Neuronal stem cell (in vitro differentiated cells): ENCODE results near the gene LZTS3.
A peak's percentile ranks its signal among the peaks of the same experiment; 100 is the strongest.

ENCODE experiments used
- DNase-seq: peaks from one replicate; pipeline ENCODE4 v3.0.0-alpha.2; 2013; ENCODE audit warnings: low spot score
- H2AFZ ChIP-seq: one replicate; pipeline ENCODE4 v1.6.1; 2013; ENCODE audit warnings: mild to moderate bottlenecking, low read length, inconsistent platforms
- H2AK5ac ChIP-seq: 2 replicates; pipeline ENCODE4 v1.6.1; 2013; ENCODE audit warnings: low read depth, mild to moderate bottlenecking, inconsistent platforms, low read length, moderate library complexity, mixed read lengths
- H2BK120ac ChIP-seq: 2 replicates; pipeline ENCODE4 v1.6.1; 2013; ENCODE audit warnings: low read depth, mild to moderate bottlenecking, inconsistent platforms, low read length, moderate library complexity, mixed read lengths
- H2BK12ac ChIP-seq: one replicate; pipeline ENCODE4 v1.6.1; 2013; ENCODE audit warnings: low read length, inconsistent platforms
- H2BK15ac ChIP-seq: 2 replicates; pipeline ENCODE4 v1.6.1; 2013; ENCODE audit warnings: mild to moderate bottlenecking, low read length, inconsistent platforms, mixed read lengths
- H2BK5ac ChIP-seq: one replicate; pipeline ENCODE4 v1.6.1; 2013; ENCODE audit warnings: inconsistent platforms, mild to moderate bottlenecking, low read length, moderate library complexity
- H3K14ac ChIP-seq: one replicate; pipeline ENCODE4 v1.6.1; 2013; ENCODE audit warnings: low read length, inconsistent platforms
- H3K18ac ChIP-seq: 2 replicates; pipeline ENCODE4 v1.6.1; 2013; ENCODE audit warnings: low read length, inconsistent platforms
- H3K23ac ChIP-seq: 2 replicates; pipeline ENCODE4 v1.6.1; 2013; ENCODE audit warnings: low read depth, mild to moderate bottlenecking, mixed read lengths, low read length, inconsistent platforms; ENCODE audit not compliant: poor library complexity
- H3K27ac ChIP-seq: replicated peaks from 3 replicates; pipeline ENCODE4 v1.5.1; 2013; ENCODE audit warnings: low read length, inconsistent platforms
- H3K27me3 ChIP-seq, 3 experiments: 2 replicates each; pipeline ENCODE4 v1.6.1; 2013; ENCODE audit warnings: low read length in 3 of 3, mild to moderate bottlenecking in 2 of 3, inconsistent platforms in 1 of 3, low read depth in 1 of 3, mixed read lengths in 1 of 3, moderate library complexity in 1 of 3; ENCODE audit not compliant: control insufficient read depth in 3 of 3, insufficient read depth in 3 of 3
- H3K36me3 ChIP-seq, 2 donors: replicated peaks in 1 of 2; 2 replicates each; pipeline ENCODE4 v1.6.1; 2013; ENCODE audit warnings: low read length in 2 of 2; ENCODE audit not compliant: control insufficient read depth in 2 of 2, insufficient read depth in 2 of 2
- H3K4ac ChIP-seq: 2 replicates; pipeline ENCODE4 v1.6.1; 2013; ENCODE audit warnings: inconsistent platforms, mild to moderate bottlenecking, low read length, moderate library complexity
- H3K4me1 ChIP-seq, 2 donors: 1 replicate in 1 of 2; 2 replicates in 1 of 2; pipeline ENCODE4 v1.6.1; 2013; ENCODE audit warnings: low read length in 2 of 2, low read depth in 1 of 2; ENCODE audit not compliant: control insufficient read depth in 2 of 2, insufficient read depth in 1 of 2
- H3K4me2 ChIP-seq: one replicate; pipeline ENCODE4 v1.6.1; 2013; ENCODE audit warnings: mild to moderate bottlenecking, low read length, inconsistent platforms; ENCODE audit not compliant: insufficient read depth, poor library complexity, severe bottlenecking
- H3K4me3 ChIP-seq, 2 donors: 2 replicates each; pipeline ENCODE4 v1.5.1; 2013; ENCODE audit warnings: low read length in 2 of 2, mild to moderate bottlenecking in 2 of 2, inconsistent platforms in 1 of 2, moderate library complexity in 1 of 2
- H3K79me1 ChIP-seq: one replicate; pipeline ENCODE4 v1.6.1; 2013; ENCODE audit warnings: low read depth, mild to moderate bottlenecking, inconsistent platforms, low read length, moderate library complexity
- H3K9ac ChIP-seq: one replicate; pipeline ENCODE4 v1.6.1; 2013; ENCODE audit warnings: mild to moderate bottlenecking, low read depth, low read length, inconsistent platforms; ENCODE audit not compliant: poor library complexity
- H3K9me3 ChIP-seq, 2 donors: replicated peaks in 1 of 2; 2 replicates each; pipeline versions ENCODE3 to v1.6.1; 2013; ENCODE audit warnings: low read length in 2 of 2, mild to moderate bottlenecking in 2 of 2, inconsistent platforms in 1 of 2, low read depth in 1 of 2, mixed read lengths in 1 of 2, moderate library complexity in 1 of 2; ENCODE audit not compliant: control insufficient read depth in 2 of 2, insufficient read depth in 1 of 2
- H4K8ac ChIP-seq: one replicate; pipeline ENCODE4 v1.6.1; 2013; ENCODE audit warnings: low read depth, mild to moderate bottlenecking, inconsistent platforms, low read length, moderate library complexity
- H4K91ac ChIP-seq: one replicate; pipeline ENCODE4 v1.6.1; 2013; ENCODE audit warnings: low read length, low read depth, mild to moderate bottlenecking, inconsistent platforms; ENCODE audit not compliant: poor library complexity
- WGBS, 2 donors: extraction: QIAGEN DNeasy Blood & Tissue Kit; methylation state at CpG; one replicate each; pipeline ENCODE4 v1.1.7; 2013; ENCODE audit warnings: missing lambda C conversion rate in 2 of 2, mixed read lengths in 1 of 2; ENCODE audit not compliant: insufficient read length in 2 of 2, insufficient replicate concordance in 1 of 2; ENCODE audit errors: extremely low coverage in 2 of 2; 5-methylcytosine and 5-hydroxymethylcytosine counted together

LZTS3 gene

DNA sequence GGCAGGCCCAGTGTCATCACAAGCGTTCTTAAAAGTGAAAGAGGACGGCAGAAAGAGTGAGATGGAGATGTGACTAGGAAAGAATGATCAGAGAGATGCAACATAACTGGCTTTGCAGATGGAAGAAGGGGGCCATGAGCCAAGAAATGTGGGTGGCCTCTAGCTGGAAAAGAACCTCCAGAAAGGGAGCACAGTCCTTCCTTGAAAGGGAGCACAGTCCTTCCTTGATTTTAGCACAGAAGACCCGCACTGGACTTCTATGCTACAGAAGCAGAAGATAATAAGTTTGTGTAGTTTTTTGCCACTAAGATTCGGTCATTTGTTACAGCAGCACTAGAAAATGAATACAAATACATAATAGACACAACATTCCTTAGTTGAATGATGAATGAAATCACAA, 7.0 kb upstream of the LZTS3 start:
- no CpG with 5 or more reads among the region's 4 CpGs for WGBS, 2 donors
- Histone ChIP-seq H3K27ac (no peak overlapping the region), H3K4ac (no peak overlapping the region), H3K27me3 (no peaks in the 10 kb centered on the region), H2AK5ac (no peak overlapping the region), H2AFZ (no peak overlapping the region), H4K8ac (no peak overlapping the region), H3K36me3 (peaks cover 0 to 1% of the 10 kb centered on the region in 2 donors), H3K14ac (no peak overlapping the region), H3K79me1 (no peaks in the 10 kb centered on the region), H3K23ac (no peak overlapping the region), H3K9ac (no peak overlapping the region), H3K18ac (no peak overlapping the region), H3K4me1 (peaks cover 0 to 3% of the 10 kb centered on the region in 2 donors), H4K91ac (no peak overlapping the region), H2BK15ac (no peak overlapping the region), H2BK12ac (peak overlapping the region; percentile 41), H2BK5ac (no peak overlapping the region), H3K4me2 (no peak overlapping the region), H2BK120ac (no peak overlapping the region), H3K9me3 (no peaks in the 10 kb centered on the region), H3K4me3 (no peak overlapping the region)
- no peak for DNase-seq

DNA sequence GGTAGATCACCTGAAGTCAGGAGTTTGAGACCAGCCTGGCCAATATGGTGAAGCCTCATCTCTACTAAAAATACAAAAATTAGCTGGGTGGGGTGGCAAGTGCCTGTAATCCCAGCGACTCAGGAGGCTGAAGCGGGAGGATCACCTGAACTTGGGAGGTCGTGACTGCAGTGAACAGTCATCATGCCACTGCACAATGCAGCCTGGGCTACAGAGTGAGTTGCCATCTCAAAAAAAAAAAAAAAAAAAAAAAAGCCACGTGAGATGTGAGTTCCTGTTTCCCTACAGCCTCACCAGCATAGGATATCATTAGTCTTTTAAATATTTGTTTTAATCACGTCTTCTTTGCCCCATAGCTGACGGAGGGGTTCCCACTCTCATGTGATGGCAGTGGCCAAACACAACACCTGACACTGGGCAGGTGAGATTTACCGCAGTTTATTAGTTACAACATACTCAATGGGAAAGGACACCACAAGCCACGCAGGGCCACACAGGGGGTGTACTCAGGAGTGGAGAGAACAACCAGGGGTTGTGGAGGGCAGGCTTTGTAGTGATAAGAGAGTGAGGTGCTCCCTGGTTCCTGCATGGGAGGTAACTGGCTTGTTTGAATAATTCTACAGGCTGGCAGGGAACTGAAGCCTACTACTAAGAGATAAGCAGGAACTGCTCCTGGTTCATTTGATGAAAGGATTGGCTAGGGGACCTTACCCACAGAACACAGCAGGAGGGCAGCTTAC, 4.6 kb upstream of the LZTS3 start:
- Histone ChIP-seq H3K18ac (no peak overlapping the region), H4K8ac (no peak overlapping the region), H3K27me3 (no peaks in the 10 kb centered on the region), H3K36me3 (no peaks in the 10 kb centered on the region), H3K9me3 (no peaks in the 10 kb centered on the region), H3K23ac (no peak overlapping the region), H4K91ac (no peak overlapping the region), H2AFZ (no peak overlapping the region), H3K27ac (no peak overlapping the region), H3K4me3 (no peak overlapping the region), H2BK15ac (no peak overlapping the region), H3K4me2 (no peak overlapping the region), H2BK5ac (no peak overlapping the region), H3K4ac (no peak overlapping the region), H3K9ac (no peak overlapping the region), H3K4me1 (peaks cover 0 to 7% of the 10 kb centered on the region in 2 donors), H3K79me1 (no peaks in the 10 kb centered on the region), H3K14ac (no peak overlapping the region), H2BK120ac (no peak overlapping the region), H2AK5ac (no peak overlapping the region), H2BK12ac (no peak overlapping the region)
- no CpG with 5 or more reads among the region's 8 CpGs for WGBS, 2 donors
- no peak for DNase-seq

DNA sequence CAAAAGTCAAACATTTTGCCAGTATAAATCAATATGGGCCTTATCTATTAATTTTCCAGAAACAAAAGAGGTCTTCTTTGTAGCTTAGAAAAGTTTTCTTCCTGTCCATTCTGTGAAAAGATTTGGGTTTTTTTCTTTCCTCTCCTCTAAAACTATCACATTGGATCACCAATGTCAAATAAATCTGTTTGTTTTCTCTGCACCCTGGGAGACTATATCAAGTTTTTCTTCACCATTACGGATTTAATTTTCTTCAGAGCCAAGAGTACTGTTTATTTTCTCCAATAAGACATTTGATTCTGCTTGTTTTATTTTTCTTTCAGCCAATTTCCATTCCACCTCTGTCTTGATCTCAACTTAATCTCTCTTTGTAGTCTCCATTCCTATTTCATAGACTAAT, 1.9 kb upstream of the LZTS3 start:
- H3K9ac ChIP-seq, result no peak overlapping the region
- peaks cover 11% of the 10 kb centered on the region in 2 donors for H3K4me1 ChIP-seq
- H2AK5ac ChIP-seq, result no peak overlapping the region
- H4K91ac ChIP-seq, result no peak overlapping the region
- no peak overlapping the region for H2BK12ac ChIP-seq
- H3K79me1 ChIP-seq, result no peaks in the 10 kb centered on the region
- no peak overlapping the region for H3K14ac ChIP-seq
- no peak overlapping the region for H2BK15ac ChIP-seq
- no peak overlapping the region for H3K27ac ChIP-seq
- no peak overlapping the region for H2BK5ac ChIP-seq
- no peak overlapping the region for H4K8ac ChIP-seq
- no peak overlapping the region for H3K23ac ChIP-seq
- H3K36me3 ChIP-seq, result no peaks in the 10 kb centered on the region
- no peak overlapping the region for H2BK120ac ChIP-seq
- no peak overlapping the region for H3K4me2 ChIP-seq
- no peak overlapping the region for H3K18ac ChIP-seq
- DNase-seq, result no peak
- no peak overlapping the region for H3K4ac ChIP-seq
- WGBS, 2 donors, result no CpG with 5 or more reads among the region's 1 CpG
- H3K27me3 ChIP-seq, result no peaks in the 10 kb centered on the region
- peak overlapping the region; percentile 99 for H2AFZ ChIP-seq
- H3K9me3 ChIP-seq, result no peaks in the 10 kb centered on the region
- H3K4me3 ChIP-seq, result peak overlapping the region in 1 of 2 donors; percentile 66

DNA sequence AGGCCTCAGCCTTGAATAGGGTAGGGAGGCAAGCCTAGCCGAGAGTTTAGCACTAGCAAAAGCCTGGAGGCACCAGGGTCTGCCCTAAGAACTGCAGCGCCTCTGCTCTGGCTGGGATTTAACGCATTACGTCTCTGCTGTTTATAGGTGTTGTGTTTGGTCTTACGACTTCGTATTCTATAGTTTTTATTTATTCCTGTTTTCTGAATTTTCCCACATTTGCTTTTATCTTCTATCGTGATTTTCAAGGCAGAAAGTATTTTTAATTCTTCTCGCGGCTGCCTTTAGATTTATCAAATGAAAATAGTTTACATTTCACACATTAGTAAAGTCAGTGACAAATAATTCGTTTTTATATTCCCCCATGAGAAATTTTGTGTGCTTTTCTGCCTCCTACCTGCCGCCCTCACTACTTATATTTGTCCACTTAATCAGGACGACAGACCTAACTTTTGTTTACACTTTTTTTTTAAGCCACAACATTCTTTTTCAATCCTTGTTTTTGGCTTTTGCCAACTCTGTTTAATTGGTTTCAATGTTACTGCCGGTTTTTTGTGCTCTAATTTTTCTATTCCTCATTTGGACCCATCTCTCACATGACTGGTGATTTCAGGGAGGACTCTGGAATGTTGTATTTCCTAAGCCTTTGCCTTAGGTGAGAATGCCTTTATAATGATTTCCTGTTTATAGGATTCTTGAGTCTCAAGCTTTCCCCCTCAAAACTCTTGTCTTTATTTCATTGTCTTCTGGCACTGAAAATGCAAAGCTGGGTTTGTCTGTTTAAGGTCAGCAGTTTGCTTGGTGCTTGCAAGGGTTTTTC, 1.3 kb upstream of the LZTS3 start:
- Histone ChIP-seq H3K23ac (peak overlapping the region; percentile 90), H3K27ac (peak overlapping the region; percentile 88), H3K9me3 (no peaks in the 10 kb centered on the region), H3K4me1 (peaks cover 11% of the 10 kb centered on the region in 2 donors), H2AFZ (peak overlapping the region; percentile 99), H4K8ac (no peak overlapping the region), H3K14ac (no peak overlapping the region), H3K79me1 (no peaks in the 10 kb centered on the region), H2BK5ac (peak overlapping the region; percentile 54), H3K27me3 (no peaks in the 10 kb centered on the region), H3K36me3 (no peaks in the 10 kb centered on the region), H2BK15ac (no peak overlapping the region), H3K9ac (peak overlapping the region; percentile 97), H2BK120ac (no peak overlapping the region), H4K91ac (no peak overlapping the region), H3K4me2 (peak overlapping the region; percentile 93), H3K4ac (no peak overlapping the region), H3K18ac (peak overlapping the region; percentile 91), H3K4me3 (peak overlapping the region; percentile 66 to 97), H2AK5ac (peak overlapping the region; percentile 93), H2BK12ac (no peak overlapping the region)
- DNase-seq, result no peak
- WGBS, 2 donors, result no CpG with 5 or more reads among the region's 13 CpGs
